Breast epithelium (tissue), 3 donors: Measurements from ENCODE around the gene DHX57.

ENCODE experiments used
- POLR2A ChIP-seq: fragments of 450-650 bp; IDR thresholded peaks from one replicate; pipeline ENCODE4 v1.6.1; 2016; ENCODE audit warnings: antibody characterized with exemption, mild to moderate bottlenecking, moderate library complexity
- TF ChIP-seq, protein P1 (sequence below), 3 donors: fragments of 450-650 bp; IDR thresholded peaks; one replicate each; pipeline ENCODE4 v1.5.1; 2016 to 2017; ENCODE audit warnings: antibody characterized with exemption in 3 of 3, mild to moderate bottlenecking in 3 of 3, moderate library complexity in 3 of 3

DNA sequence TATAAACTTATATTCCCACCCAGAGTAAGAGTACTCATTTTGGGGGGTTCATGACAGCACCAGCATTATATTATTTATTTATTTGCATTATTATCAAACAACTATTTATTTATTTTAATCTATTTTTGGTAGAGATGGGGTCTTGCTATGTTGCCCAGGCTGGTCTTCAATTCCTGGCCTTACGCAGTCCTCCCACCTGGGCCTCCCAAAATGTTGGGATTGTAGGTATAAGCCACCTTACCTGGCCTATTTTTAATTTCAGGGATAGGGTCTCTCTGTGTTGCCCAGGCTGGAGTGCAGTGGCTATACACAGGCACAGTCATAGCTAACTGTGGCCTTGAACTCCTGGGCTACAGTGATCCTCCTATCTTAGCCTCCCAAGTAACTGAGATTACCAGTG is 67.1 kb downstream of the DHX57 start:
- TF ChIP-seq POLR2A = no peak
- TF ChIP-seq, protein P1, sequence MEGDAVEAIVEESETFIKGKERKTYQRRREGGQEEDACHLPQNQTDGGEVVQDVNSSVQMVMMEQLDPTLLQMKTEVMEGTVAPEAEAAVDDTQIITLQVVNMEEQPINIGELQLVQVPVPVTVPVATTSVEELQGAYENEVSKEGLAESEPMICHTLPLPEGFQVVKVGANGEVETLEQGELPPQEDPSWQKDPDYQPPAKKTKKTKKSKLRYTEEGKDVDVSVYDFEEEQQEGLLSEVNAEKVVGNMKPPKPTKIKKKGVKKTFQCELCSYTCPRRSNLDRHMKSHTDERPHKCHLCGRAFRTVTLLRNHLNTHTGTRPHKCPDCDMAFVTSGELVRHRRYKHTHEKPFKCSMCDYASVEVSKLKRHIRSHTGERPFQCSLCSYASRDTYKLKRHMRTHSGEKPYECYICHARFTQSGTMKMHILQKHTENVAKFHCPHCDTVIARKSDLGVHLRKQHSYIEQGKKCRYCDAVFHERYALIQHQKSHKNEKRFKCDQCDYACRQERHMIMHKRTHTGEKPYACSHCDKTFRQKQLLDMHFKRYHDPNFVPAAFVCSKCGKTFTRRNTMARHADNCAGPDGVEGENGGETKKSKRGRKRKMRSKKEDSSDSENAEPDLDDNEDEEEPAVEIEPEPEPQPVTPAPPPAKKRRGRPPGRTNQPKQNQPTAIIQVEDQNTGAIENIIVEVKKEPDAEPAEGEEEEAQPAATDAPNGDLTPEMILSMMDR (IDR thresholded peaks at IDR 0.05) = no peak
